Kidney (tissue), 14 donors: ENCODE data around the gene TMEM209. TPM values are rescaled to one million over a fixed set of nuclear protein-coding genes. Genes with fewer than 3 reads are reported as not detected.

Experiments
- DNase-seq, 5 donors: peaks; one replicate each; pipeline ENCODE4 v3.0.0-alpha.2; 2013 to 2020
- FAIRE-seq: peaks from 2 replicates; lab custom pipeline; 2012; peaks lifted over from hg19 to GRCh38; lab: Jason Lieb, UNC
- H3K27ac ChIP-seq, 2 donors: one replicate each; pipeline ENCODE4 v1.7.0; 2013; ENCODE audit warnings: low read depth in 2 of 2, low read length in 2 of 2, inconsistent platforms in 1 of 2
- H3K27me3 ChIP-seq: one replicate; pipeline ENCODE4 v1.7.1; 2013; ENCODE audit warnings: low read length, inconsistent platforms; ENCODE audit not compliant: control insufficient read depth, insufficient read depth
- H3K36me3 ChIP-seq, 3 donors: one replicate each; pipeline versions ENCODE4 v1.7.0 to v1.7.1; 2013; ENCODE audit warnings: low read length in 3 of 3, control low read depth in 1 of 3, inconsistent platforms in 1 of 3; ENCODE audit not compliant: insufficient read depth in 3 of 3, control insufficient read depth in 2 of 3
- H3K4me1 ChIP-seq, 3 donors: one replicate each; pipeline versions ENCODE4 v1.7.0 to v1.7.1; 2013; ENCODE audit warnings: low read length in 3 of 3, inconsistent platforms in 1 of 3, low read depth in 1 of 3; ENCODE audit not compliant: control insufficient read depth in 2 of 3, insufficient read depth in 2 of 3
- H3K4me3 ChIP-seq, 3 donors: one replicate each; pipeline versions ENCODE4 v1.7.0 to v1.8.1; 2013; ENCODE audit warnings: low read length in 3 of 3, control low read depth in 1 of 3, inconsistent platforms in 1 of 3
- H3K9ac ChIP-seq, 3 donors: one replicate each; pipeline versions ENCODE4 v1.7.0 to v1.7.1; 2013; ENCODE audit warnings: low read length in 3 of 3, control low read depth in 1 of 3, inconsistent platforms in 1 of 3
- H3K9me3 ChIP-seq, 3 donors: one replicate each; pipeline versions ENCODE4 v1.7.0 to v1.7.1; 2013; ENCODE audit warnings: low read length in 3 of 3, control low read depth in 1 of 3, inconsistent platforms in 1 of 3; ENCODE audit not compliant: control insufficient read depth in 2 of 3, insufficient read depth in 1 of 3
- CTCF ChIP-seq: IDR thresholded peaks from 3 replicates; pipeline ENCODE4 v1.5.1; 2012; ENCODE audit warnings: mild to moderate bottlenecking, moderate library complexity, borderline replicate concordance; ENCODE audit not compliant: insufficient read depth; ENCODE audit errors: extremely low read depth
- intact Hi-C: fragments of 100-400 bp; cut with DNase I; formaldehyde crosslinking; loops from one replicate; pipeline ENCODE4 v1.11.1; 2022
- polyA plus RNA-seq: library from polyadenylated mRNA; stranded (reverse); fragments of 350-450 nt; fragmentation: Illumina TruSeq; extraction: RNeasy Lipid Tissue Mini Kit (QIAGEN cat#74804); gene quantifications from one replicate; pipeline ENCODE4 v1.2.3, GENCODE V29; 2014; ENCODE audit warnings: low read depth, low replicate concordance; ENCODE audit not compliant: insufficient read depth
- total RNA-seq: library from RNA; stranded (reverse); fragmentation: NEBNext Ultra II Directional; extraction: Animal tissue kit (Norgen Biotek cat#: 25700); gene quantifications from one replicate; pipeline ENCODE4 v1.2.1, GENCODE V29; 2021
- donor health status: control.
- donor health status: control.
- donor health status: control.
- donor health status: control.
- donor health status: control.
- donor health status: DM: yes; HTN: yes; CAD: no.
- donor health status: Normal renal cell carcinoma (clear cell type).

TMEM209 gene
- total and polyA plus RNA-seq, 2 donors from 2014 or later = 4.3 to 29.0 TPM

- Histone ChIP-seq H3K9ac (no peak overlapping the region), H3K9me3 (no peaks in the 10 kb centered on the region), H3K27ac (no peak overlapping the region), H3K36me3 (peaks cover 10 to 24% (median 11%) of the 10 kb centered on the region in 3 donors), H3K4me3 (no peak overlapping the region), H3K27me3 (no peaks in the 10 kb centered on the region), H3K4me1 (peaks cover 0 to 5% (median 4%) of the 10 kb centered on the region in 3 donors)
- no peak for FAIRE-seq
- no peak for DNase-seq
- intact Hi-C loops = no loop called here
- no peak for TF ChIP-seq CTCF
Observed at GRCh38 chr7:130131191-130131834, 73.9 kb downstream of the TMEM209 start.

- no peak for TF ChIP-seq CTCF
- Histone ChIP-seq H3K9ac (no peak overlapping the region), H3K36me3 (peaks cover 10 to 22% (median 11%) of the 10 kb centered on the region in 3 donors), H3K27ac (no peak overlapping the region), H3K9me3 (no peaks in the 10 kb centered on the region), H3K4me3 (no peak overlapping the region), H3K27me3 (no peaks in the 10 kb centered on the region), H3K4me1 (peaks cover 0 to 5% (median 4%) of the 10 kb centered on the region in 3 donors)
- intact Hi-C loops = no loop called here
- peak in 1 of 5 donors; percentile 33 for DNase-seq
- no peak for FAIRE-seq
Observed at GRCh38 chr7:130129011-130129411, 76.2 kb downstream of the TMEM209 start.

- FAIRE-seq (no peak), DNase-seq (peak in 2 of 5 donors; percentile 67 to 89)
- no peaks in the 10 kb centered on the region for H3K9me3 ChIP-seq
- no peak overlapping the region for H3K27ac ChIP-seq
- intact Hi-C loops = no loop called here
- peaks cover 0 to 5% (median 4%) of the 10 kb centered on the region in 3 donors for H3K4me1 ChIP-seq
- peaks cover 10 to 23% (median 12%) of the 10 kb centered on the region in 3 donors for H3K36me3 ChIP-seq
- H3K9ac ChIP-seq = no peak overlapping the region
- H3K27me3 ChIP-seq = no peaks in the 10 kb centered on the region
- no peak overlapping the region for H3K4me3 ChIP-seq
- no peak for TF ChIP-seq CTCF
Observed at GRCh38 chr7:130127821-130128317, 77.3 kb downstream of the TMEM209 start.
